Body of pancreas (tissue), 4 donors: Measurements from ENCODE around the gene ADA. TPM values are rescaled to one million over a fixed set of nuclear protein-coding genes. Genes with fewer than 3 reads are reported as not detected.

Experiments
- ATAC-seq: fragments of 150-250 bp; one replicate; pipeline ENCODE4 v1.9.1; 2016
- DNase-seq, 4 donors: peaks; one replicate each; pipeline ENCODE4 v3.0.0-alpha.2; 2019
- H3K27ac ChIP-seq, 4 donors: fragments of 200-600 bp; sonication (generic); 1 replicate in 3 of 4; 2 replicates in 1 of 4; pipeline versions ENCODE4 v1.5.1 to v1.6.1; 2016 to 2019; ENCODE audit warnings: mild to moderate bottlenecking in 1 of 4, mixed read lengths in 1 of 4, moderate library complexity in 1 of 4
- H3K27me3 ChIP-seq, 2 donors: fragments of 200-600 bp; sonication (generic); one replicate each; pipeline ENCODE4 v1.6.0; 2016; ENCODE audit warnings: mild to moderate bottlenecking in 1 of 2
- H3K36me3 ChIP-seq, 2 donors: fragments of 200-600 bp; sonication (generic); replicated peaks in 1 of 2; 2 replicates each; pipeline ENCODE4 v1.5.1; 2016; ENCODE audit warnings: low read depth in 2 of 2; ENCODE audit not compliant: insufficient read depth in 1 of 2
- H3K4me1 ChIP-seq: fragments of 200-600 bp; sonication (generic); one replicate; pipeline ENCODE4 v1.6.0; 2016
- H3K4me3 ChIP-seq, 2 donors: fragments of 200-600 bp; sonication (generic); 1 replicate in 1 of 2; 2 replicates in 1 of 2; pipeline ENCODE4 v1.5.1; 2016 to 2019
- H3K9me3 ChIP-seq, 3 donors: fragments of 200-600 bp; sonication (generic); 1 replicate in 2 of 3; 2 replicates in 1 of 3; pipeline ENCODE4 v1.5.1; 2016
- CTCF ChIP-seq, 7 experiments: fragments of 450-650 bp in 4 of 7; fragments of 200-600 bp in 3 of 7; sonication (generic) in 3 of 7; IDR thresholded peaks; one replicate each; pipeline ENCODE4 v1.5.1; 2016 to 2019; ENCODE audit warnings: antibody characterized with exemption in 7 of 7
- POLR2A ChIP-seq, 3 donors: fragments of 450-650 bp; IDR thresholded peaks; one replicate each; pipeline ENCODE4 v1.6.1; 2016; ENCODE audit warnings: antibody characterized with exemption in 3 of 3, mild to moderate bottlenecking in 2 of 3
- WGBS, 2 donors: methylation state at CpG; one replicate each; pipeline ENCODE4 v1.1.5; 2017; 5-methylcytosine and 5-hydroxymethylcytosine counted together
- intact Hi-C: fragments of 100-400 bp; cut with DNase I; formaldehyde crosslinking; loops from one replicate; pipeline ENCODE4 v1.15.1; 2023
- total RNA-seq, 2 donors: library from RNA; depleted of rRNA; stranded (reverse); fragments of >200 nt; gene quantifications; one replicate each; pipeline ENCODE4 v1.1.0, GENCODE V29; 2016

ADA gene
- total RNA-seq, 2 donors from 2014 or later: 3.3 to 7.8 TPM

GRCh38 chr20:44583157-44583556 lies 68.3 kb downstream of the ADA start:
- 77 to 81% methylated on average over 1 of the region's 1 CpG for WGBS, 2 donors
- H3K4me1 ChIP-seq: peaks cover 5% of the 10 kb centered on the region
- intact Hi-C loops: no loop called here

GRCh38 chr20:44582311-44583025 lies 69.0 kb downstream of the ADA start, which contains the start of gene PKIG:
Gene PKIG (plus strand): TSS chr20:44582579. CDS start chr20:44614557, 31,978 bp downstream.
- no peaks in the 10 kb centered on the region for H3K36me3 ChIP-seq
- 74 to 79% methylated on average over 6 of the region's 6 CpGs for WGBS, 2 donors
- intact Hi-C loops: no loop called here
- TF ChIP-seq CTCF (IDR thresholded peaks at IDR 0.05) (no peak), POLR2A (IDR thresholded peaks at IDR 0.05) (peak in 2 of 3 donors; percentile 21 to 41)
- no peaks in the 10 kb centered on the region for H3K27me3 ChIP-seq
- H3K9me3 ChIP-seq: no peaks in the 10 kb centered on the region
- peaks cover 5% of the 10 kb centered on the region for H3K4me1 ChIP-seq
- peak within 1 kb of the TSS in 2 of 4 donors; percentile 9 to 50 for H3K27ac ChIP-seq
- H3K4me3 ChIP-seq: no peak within 1 kb of the TSS
- DNase-seq (peak in 1 of 4 donors; percentile 34), ATAC-seq (peak; percentile 66)

More at GRCh38 chr20:44583157-44583556, 68.3 kb downstream of the ADA start:
- Histone ChIP-seq H3K36me3 (no peaks in the 10 kb centered on the region), H3K9me3 (no peaks in the 10 kb centered on the region), H3K4me3 (no peak overlapping the region), H3K27me3 (no peaks in the 10 kb centered on the region), H3K27ac (no peak overlapping the region)
- ATAC-seq (no peak), DNase-seq (no peak)
- no peak for TF ChIP-seq POLR2A (IDR thresholded peaks at IDR 0.05)
- TF ChIP-seq CTCF (IDR thresholded peaks at IDR 0.05): no peak

GRCh38 chr20:44581515-44581914 lies 70.0 kb downstream of the ADA start:
- intact Hi-C loops: no loop called here
- peak overlapping the region in 2 of 4 donors; percentile 9 to 50 for H3K27ac ChIP-seq
- no peak for DNase-seq

GRCh38 chr20:44580581-44581268 lies 70.8 kb downstream of the ADA start:
- 80% methylated on average over 9 of the region's 9 CpGs for WGBS, 2 donors
- H3K36me3 ChIP-seq: no peaks in the 10 kb centered on the region
- no peak for ATAC-seq
- no peaks in the 10 kb centered on the region for H3K27me3 ChIP-seq
- peak overlapping the region in 1 of 4 donors; percentile 9 for H3K27ac ChIP-seq
- TF ChIP-seq POLR2A (IDR thresholded peaks at IDR 0.05) (no peak), CTCF (IDR thresholded peaks at IDR 0.05) (no peak)
- H3K4me1 ChIP-seq: peaks cover 5% of the 10 kb centered on the region
- DNase-seq: no peak
- intact Hi-C loops: no loop called here
- H3K9me3 ChIP-seq: no peaks in the 10 kb centered on the region
- H3K4me3 ChIP-seq: no peak overlapping the region

More at GRCh38 chr20:44581515-44581914, 70.0 kb downstream of the ADA start:
- TF ChIP-seq POLR2A (IDR thresholded peaks at IDR 0.05) (no peak), CTCF (IDR thresholded peaks at IDR 0.05) (no peak)
- WGBS, 2 donors: 82 to 89% methylated on average over 1 of the region's 1 CpG
- Histone ChIP-seq H3K27me3 (no peaks in the 10 kb centered on the region), H3K4me1 (peaks cover 5% of the 10 kb centered on the region), H3K9me3 (no peaks in the 10 kb centered on the region), H3K36me3 (no peaks in the 10 kb centered on the region), H3K4me3 (no peak overlapping the region)
- no peak for ATAC-seq
